GM23338 (cell line): ENCODE data around the gene CASP10. TPM values are rescaled to one million over a fixed set of nuclear protein-coding genes. Genes with fewer than 3 reads are reported as not detected.
A peak's percentile ranks its signal among the peaks of the same experiment; 100 is the strongest.

Source experiments
- ATAC-seq: fragments of 200-7000 bp; cut with Tn5 transposase; 3 replicates; pipeline ENCODE4 v1.9.1; 2020
- DNase-seq: peaks from one replicate; pipeline ENCODE4 v3.0.0-alpha.2; 2015; ENCODE audit warnings: low spot score
- H2AFZ ChIP-seq: fragments of 200-600 bp; sonication (generic); 2 replicates; pipeline ENCODE4 v1.8.0; 2016; ENCODE audit warnings: antibody characterized with exemption, mild to moderate bottlenecking, moderate library complexity
- H3F3A ChIP-seq: fragments of 200-600 bp; sonication (generic); replicated peaks from 2 replicates; pipeline ENCODE4 v1.8.0; 2017; ENCODE audit warnings: antibody characterized with exemption, mixed run types, low read depth
- H3K27ac ChIP-seq: fragments of 200-600 bp; sonication (generic); 2 replicates; pipeline ENCODE4 v1.6.1; 2016; ENCODE audit warnings: low read depth
- H3K27me3 ChIP-seq: fragments of 200-600 bp; sonication (generic); 2 replicates; pipeline ENCODE4 v1.8.0; 2016; ENCODE audit warnings: mild to moderate bottlenecking, mixed run types, moderate library complexity; ENCODE audit not compliant: insufficient read depth
- H3K36me3 ChIP-seq: fragments of 200-600 bp; sonication (generic); 2 replicates; pipeline ENCODE4 v1.8.0; 2016; ENCODE audit warnings: mild to moderate bottlenecking; ENCODE audit not compliant: insufficient read depth
- H3K4me1 ChIP-seq: fragments of 200-600 bp; sonication (generic); 2 replicates; pipeline ENCODE4 v1.8.0; 2016; ENCODE audit warnings: mild to moderate bottlenecking, moderate library complexity; ENCODE audit not compliant: insufficient read depth
- H3K4me2 ChIP-seq: fragments of 200-600 bp; sonication (generic); 2 replicates; pipeline ENCODE4 v1.7.1; 2017; ENCODE audit warnings: mixed run types
- H3K4me3 ChIP-seq: fragments of 200-600 bp; sonication (generic); 2 replicates; pipeline ENCODE4 v1.6.1; 2016; ENCODE audit warnings: mixed run types
- H3K79me2 ChIP-seq: fragments of 200-600 bp; sonication (generic); replicated peaks from 2 replicates; pipeline ENCODE4 v1.8.0; 2017; ENCODE audit warnings: mild to moderate bottlenecking; ENCODE audit not compliant: insufficient read depth
- H3K9me2 ChIP-seq: fragments of 200-600 bp; sonication (generic); 2 replicates; pipeline ENCODE4 v1.8.0; 2017; ENCODE audit not compliant: insufficient read depth
- H4K20me1 ChIP-seq: fragments of 200-600 bp; sonication (generic); replicated peaks from 2 replicates; pipeline ENCODE4 v1.8.0; 2017; ENCODE audit warnings: mild to moderate bottlenecking; ENCODE audit not compliant: insufficient read depth
- H3K27ac Mint-ChIP-seq: 2 replicates; pipeline ENCODE4 v1.8.0; 2020; ENCODE audit warnings: inconsistent platforms, mild to moderate bottlenecking, moderate library complexity, mixed read lengths
- H3K27me3 Mint-ChIP-seq: 3 replicates; pipeline ENCODE4 v1.8.0; 2022; ENCODE audit warnings: low read depth, mild to moderate bottlenecking, moderate library complexity, mixed read lengths, inconsistent platforms; ENCODE audit not compliant: insufficient read depth, poor library complexity
- H3K36me3 Mint-ChIP-seq: 3 replicates; pipeline ENCODE4 v1.8.0; 2021; ENCODE audit warnings: low read depth, mild to moderate bottlenecking, inconsistent platforms, moderate library complexity, mixed read lengths
- H3K4me1 Mint-ChIP-seq: 3 replicates; pipeline ENCODE4 v1.8.0; 2020; ENCODE audit warnings: mild to moderate bottlenecking, inconsistent platforms, mixed read lengths
- H3K4me3 Mint-ChIP-seq: 3 replicates; pipeline ENCODE4 v1.8.0; 2021; ENCODE audit warnings: moderate library complexity, mild to moderate bottlenecking, inconsistent platforms, mixed read lengths
- H3K9me3 Mint-ChIP-seq: 3 replicates; pipeline ENCODE4 v1.8.0; 2020; ENCODE audit warnings: moderate library complexity, mild to moderate bottlenecking, inconsistent platforms, mixed read lengths
- CREB1 ChIP-seq: fragments of 250-450 bp; sonication (Bioruptor Pico); IDR thresholded peaks from 2 replicates; pipeline ENCODE4 v1.5.0; 2020; ENCODE audit warnings: low read depth, mild to moderate bottlenecking, moderate library complexity
- CTCF ChIP-seq, 2 experiments: fragments of 200-600 bp in 1 of 2; sonication (generic) in 1 of 2; conservative IDR thresholded peaks; 2 replicates each; pipeline versions ENCODE4 v1.5.1 to v1.6.1; 2016 to 2017; ENCODE audit warnings: antibody characterized with exemption in 2 of 2, low read depth in 2 of 2, mild to moderate bottlenecking in 2 of 2, moderate library complexity in 1 of 2
- ETS1 ChIP-seq: IDR thresholded peaks from 2 replicates; pipeline ENCODE4 v1.6.1; 2016; ENCODE audit warnings: antibody characterized with exemption
- EZH2 ChIP-seq: fragments of 200-600 bp; sonication (generic); IDR thresholded peaks from one replicate; pipeline ENCODE4 v1.8.0; 2017; ENCODE audit warnings: antibody characterized with exemption, mild to moderate bottlenecking, low read depth; ENCODE audit not compliant: unreplicated experiment
- EZH2phosphoT487 ChIP-seq: fragments of 200-600 bp; sonication (generic); IDR thresholded peaks from one replicate; pipeline ENCODE4 v1.8.1; 2018; ENCODE audit warnings: antibody characterized with exemption; ENCODE audit not compliant: unreplicated experiment
- JUNB ChIP-seq: IDR thresholded peaks from one replicate; pipeline ENCODE4 v1.6.1; 2016; ENCODE audit warnings: antibody characterized with exemption; ENCODE audit not compliant: unreplicated experiment
- POLR2AphosphoS5 ChIP-seq: IDR thresholded peaks from 2 replicates; pipeline ENCODE4 v1.6.1; 2016; ENCODE audit warnings: antibody characterized with exemption, low read depth
- REST ChIP-seq: IDR thresholded peaks from one replicate; pipeline ENCODE4 v1.6.1; 2018; ENCODE audit warnings: antibody characterized with exemption; ENCODE audit not compliant: unreplicated experiment
- STAT1 ChIP-seq: IDR thresholded peaks from one replicate; pipeline ENCODE4 v1.6.1; 2016; ENCODE audit warnings: antibody characterized with exemption; ENCODE audit not compliant: unreplicated experiment
- ZNF114 ChIP-seq: fragments of 250-450 bp; sonication (Bioruptor Pico); IDR thresholded peaks from 2 replicates; pipeline ENCODE4 v1.5.0; 2020; ENCODE audit warnings: mild to moderate bottlenecking, moderate library complexity
- ZNF331 ChIP-seq: fragments of 250-450 bp; sonication (Bioruptor Pico); IDR thresholded peaks from 2 replicates; pipeline ENCODE4 v1.5.0; 2020; ENCODE audit warnings: low read depth, mild to moderate bottlenecking, moderate library complexity
- ZNF462 ChIP-seq: fragments of 250-450 bp; sonication (Bioruptor Pico); IDR thresholded peaks from 2 replicates; pipeline ENCODE4 v1.5.0; 2020; ENCODE audit warnings: mild to moderate bottlenecking, moderate library complexity
- polyA plus RNA-seq: library from polyadenylated mRNA; unstranded; fragments of >200 nt; fragmentation: Nextera tagmentation; extraction: Ambion mirVana; gene quantifications from 2 replicates; pipeline ENCODE4 v1.2.1, GENCODE V29; 2016
- total RNA-seq: library from RNA; depleted of rRNA; stranded (reverse); fragments of >200 nt; shearing (Covaris generic); gene quantifications from 2 replicates; pipeline ENCODE4 v1.2.3, GENCODE V29; 2014

CASP10 gene
- total and polyA plus RNA-seq, 2 experiments from 2014 or later = 1.9 to 3.5 TPM

- Histone ChIP-seq H2AFZ (peak overlapping the region; percentile 38; the same call in 1 of the 2 replicates), H3K4me3 (peak overlapping the region; percentile 48), H3K4me2 (peak overlapping the region; percentile 74), H3K27ac (peak overlapping the region; percentile 85; the same call in 1 of the 2 replicates), H4K20me1 (no peaks in the 10 kb centered on the region), H3K27me3 (no peaks in the 10 kb centered on the region), H3K4me1 (peaks cover 10% of the 10 kb centered on the region), H3K36me3 (no peaks in the 10 kb centered on the region; the same call in 1 of the 2 replicates), H3K79me2 (no peaks in the 10 kb centered on the region), H3K9me2 (no peaks in the 10 kb centered on the region; the same call in 1 of the 2 replicates), H3F3A (no peaks in the 10 kb centered on the region)
- Mint-ChIP-seq H3K27ac (peak overlapping the region; percentile 6; the same call in 1 of the 2 replicates), H3K4me3 (no peak overlapping the region), H3K27me3 (peaks cover 4% of the 10 kb centered on the region), H3K36me3 (peaks cover 18% of the 10 kb centered on the region; the same call in 2 of the 3 replicates), H3K9me3 (no peaks in the 10 kb centered on the region), H3K4me1 (peaks cover 12% of the 10 kb centered on the region)
- DNase-seq (peak; percentile 55), ATAC-seq (peak; percentile 86)
- TF ChIP-seq ETS1 = no peak
- TF ChIP-seq ZNF462 (CRISPR knock-in tag) = no peak
- no peak for TF ChIP-seq STAT1
- no peak for TF ChIP-seq JUNB
- TF ChIP-seq ZNF114 (CRISPR knock-in tag) = no peak
- no peak for TF ChIP-seq ZNF331 (CRISPR knock-in tag)
- TF ChIP-seq CTCF (conservative IDR thresholded peaks at IDR 0.05; ENCODE audit: low read depth in 2 of 2) = no peak
- TF ChIP-seq REST = no peak
- TF ChIP-seq EZH2phosphoT487 = no peak
- no peak for TF ChIP-seq EZH2
- no peak for TF ChIP-seq CREB1
- TF ChIP-seq POLR2AphosphoS5 = no peak
Measured at GRCh38 chr2:201139836-201140604, 42.9 kb upstream of the CASP10 start.
